IPS-18c (cell line): Measurements from ENCODE around the gene KCNIP4.

Experiments used
- H3K4me3 ChIP-seq: 2 replicates; pipeline ENCODE4 v1.7.0; 2013; ENCODE audit warnings: low read depth, mild to moderate bottlenecking, low read length, moderate library complexity; ENCODE audit not compliant: insufficient read depth
- H3K9me3 ChIP-seq: one replicate; pipeline ENCODE4 v1.6.1; 2013; ENCODE audit warnings: mild to moderate bottlenecking, low read length, moderate library complexity; ENCODE audit not compliant: control insufficient read depth, insufficient read depth

Gene KCNIP4

GRCh38 chr4:21522296-21522695 lies 426.3 kb downstream of the KCNIP4 start:
- no peaks in the 10 kb centered on the region for H3K9me3 ChIP-seq
- H3K4me3 ChIP-seq = no peak overlapping the region

DNA sequence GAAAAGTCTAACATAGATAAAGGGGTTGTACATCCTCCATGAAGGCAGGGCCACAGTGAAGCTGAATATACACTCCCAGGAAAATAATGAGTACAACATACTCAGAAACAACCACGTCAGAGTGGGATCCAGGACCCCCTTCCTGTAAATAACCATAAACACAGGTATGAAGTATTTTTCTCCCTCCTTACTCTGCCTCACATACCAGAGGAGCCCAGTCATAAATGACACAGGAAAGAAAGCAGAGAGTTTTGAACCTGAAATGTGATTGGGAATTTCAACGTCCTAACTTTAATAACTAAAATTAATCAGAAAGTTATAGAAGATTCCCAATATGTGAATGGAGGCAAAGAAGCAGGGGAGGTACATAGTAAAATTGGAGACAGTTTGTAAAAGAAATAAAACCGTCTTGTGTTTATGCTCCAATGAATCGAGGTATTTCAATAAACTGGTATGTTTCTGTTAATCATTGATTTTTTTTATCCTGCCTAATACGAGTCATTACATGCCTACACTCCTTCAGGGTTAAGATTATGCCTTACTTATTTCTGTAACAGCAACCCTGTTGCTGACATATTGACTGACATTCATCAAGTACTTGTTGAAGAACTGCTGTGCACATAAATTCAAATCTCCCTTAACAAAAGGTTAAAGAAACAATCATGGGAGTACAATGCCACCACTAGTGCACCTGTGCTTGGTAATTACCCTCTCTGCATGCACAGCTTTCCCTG lies 431.3 kb downstream of the KCNIP4 start:
- H3K4me3 ChIP-seq = no peak overlapping the region
- no peaks in the 10 kb centered on the region for H3K9me3 ChIP-seq

- Histone ChIP-seq H3K9me3 (no peaks in the 10 kb centered on the region), H3K4me3 (no peak overlapping the region)
These were observed 434.4 kb downstream of the KCNIP4 start for GRCh38 chr4:21514022-21514694.

- Histone ChIP-seq H3K9me3 (no peaks in the 10 kb centered on the region), H3K4me3 (no peak overlapping the region)
These were observed 436.2 kb downstream of the KCNIP4 start for GRCh38 chr4:21512353-21512752.

GRCh38 chr4:21507439-21507838 lies 441.1 kb downstream of the KCNIP4 start:
- H3K4me3 ChIP-seq = no peak overlapping the region
- H3K9me3 ChIP-seq = no peaks in the 10 kb centered on the region

DNA sequence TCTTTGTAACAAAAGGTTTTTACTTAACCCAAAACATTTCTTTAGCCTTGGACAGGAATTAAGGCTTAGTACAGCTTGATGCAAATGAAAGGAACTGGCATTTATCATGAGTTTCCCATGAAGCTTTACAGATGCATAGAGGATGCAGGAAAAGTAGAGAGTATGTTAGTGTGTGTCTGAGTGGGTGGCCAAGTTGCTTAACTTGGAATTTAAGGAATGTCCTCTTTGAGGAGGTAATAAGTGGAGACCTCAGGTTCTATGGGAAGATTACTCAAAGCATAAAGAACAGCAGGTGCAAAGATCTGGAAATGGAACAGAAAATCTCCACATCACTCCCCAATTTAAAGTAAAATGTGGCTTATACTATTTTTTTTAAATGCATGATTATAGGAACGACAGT lies 457.9 kb downstream of the KCNIP4 start:
- H3K4me3 ChIP-seq = no peak overlapping the region
- H3K9me3 ChIP-seq = no peaks in the 10 kb centered on the region

DNA sequence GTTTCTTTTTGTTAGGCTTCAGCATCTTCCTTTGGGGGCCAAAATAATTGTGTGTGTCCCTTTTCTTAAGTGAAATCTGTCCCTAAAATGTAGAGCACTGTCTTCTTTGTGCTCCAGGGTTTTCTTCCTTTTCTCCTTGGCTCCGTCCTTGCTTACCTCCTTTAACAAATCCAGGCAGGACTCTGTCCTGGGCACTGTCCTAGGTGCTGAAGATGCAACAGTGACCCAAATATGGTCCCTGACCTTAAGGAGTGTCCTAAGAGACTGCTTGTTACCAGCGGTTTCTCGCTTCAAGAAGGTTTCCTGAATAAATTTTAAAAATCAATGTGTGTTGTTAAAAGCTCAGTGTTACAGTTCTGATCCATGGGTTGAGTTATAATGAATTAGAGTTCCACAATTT lies 471.8 kb downstream of the KCNIP4 start:
- H3K4me3 ChIP-seq = no peak overlapping the region

GRCh38 chr4:21474195-21474594 lies 474.4 kb downstream of the KCNIP4 start:
- H3K4me3 ChIP-seq = no peak overlapping the region
- no peaks in the 10 kb centered on the region for H3K9me3 ChIP-seq

More for the DNA sequence above, 471.8 kb downstream of the KCNIP4 start:
- no peaks in the 10 kb centered on the region for H3K9me3 ChIP-seq

DNA sequence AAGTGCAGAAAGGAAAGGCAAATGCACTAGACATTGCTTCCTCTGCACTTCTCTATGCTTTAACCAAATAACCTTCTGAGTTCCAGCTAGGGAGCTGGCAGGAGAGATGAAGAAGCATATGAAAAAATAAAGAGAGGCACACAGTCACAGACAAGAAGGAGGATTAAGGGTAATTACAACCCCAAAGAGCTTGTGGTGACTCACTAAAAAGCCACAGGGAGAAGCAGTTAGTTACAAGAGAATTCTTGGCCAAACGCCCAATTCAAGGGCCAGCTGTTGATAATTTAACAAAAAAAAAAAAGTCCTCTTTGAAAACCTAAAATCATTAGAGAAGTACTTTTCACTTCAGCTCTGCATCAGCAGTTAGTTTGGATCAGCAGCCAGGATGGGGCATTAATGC lies 478.0 kb downstream of the KCNIP4 start:
- no peaks in the 10 kb centered on the region for H3K9me3 ChIP-seq
- H3K4me3 ChIP-seq = no peak overlapping the region

GRCh38 chr4:21469438-21470300 lies 478.9 kb downstream of the KCNIP4 start:
- H3K4me3 ChIP-seq = no peak overlapping the region
- H3K9me3 ChIP-seq = no peaks in the 10 kb centered on the region

GRCh38 chr4:21467551-21467950 lies 481.0 kb downstream of the KCNIP4 start:
- H3K9me3 ChIP-seq = no peaks in the 10 kb centered on the region
- H3K4me3 ChIP-seq = no peak overlapping the region

DNA sequence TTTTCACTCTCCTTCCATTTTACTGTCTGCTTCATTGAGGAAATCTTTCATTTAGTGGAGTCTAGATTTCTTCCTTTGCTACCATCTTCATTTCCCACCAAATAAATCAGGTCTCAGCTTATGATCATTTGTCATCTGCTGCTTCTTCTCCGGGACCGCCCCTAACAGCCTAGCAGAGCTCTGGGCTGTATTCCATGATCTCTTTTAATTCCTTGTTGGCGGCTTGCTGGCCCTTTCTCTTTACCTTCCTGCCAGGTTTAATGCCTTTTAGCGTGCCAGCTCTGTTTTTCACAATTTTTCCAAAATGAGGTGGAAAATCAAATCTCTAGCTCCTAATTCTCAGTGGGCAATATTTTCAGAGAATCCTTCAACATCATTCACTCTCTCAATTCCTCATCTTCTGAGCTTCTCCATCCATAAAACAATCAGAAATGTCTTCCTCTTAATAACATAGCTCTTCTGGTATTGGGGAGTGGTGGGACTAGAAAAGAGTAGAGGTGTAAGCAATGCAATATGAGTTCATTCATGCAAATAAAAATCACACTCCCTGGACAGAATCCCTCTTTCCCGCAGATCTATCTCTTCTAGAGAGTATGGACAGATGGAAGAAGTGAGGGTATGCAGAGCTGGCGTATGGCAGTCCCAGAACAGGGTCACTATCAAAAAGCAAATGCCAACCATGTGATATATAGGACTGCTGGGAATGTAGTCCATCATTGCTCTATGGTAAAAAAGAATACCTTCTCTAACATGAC lies 491.3 kb downstream of the KCNIP4 start:
- no peak overlapping the region for H3K4me3 ChIP-seq
- no peaks in the 10 kb centered on the region for H3K9me3 ChIP-seq

GRCh38 chr4:21454831-21455230 lies 493.7 kb downstream of the KCNIP4 start:
- Histone ChIP-seq H3K9me3 (no peaks in the 10 kb centered on the region), H3K4me3 (no peak overlapping the region)

DNA sequence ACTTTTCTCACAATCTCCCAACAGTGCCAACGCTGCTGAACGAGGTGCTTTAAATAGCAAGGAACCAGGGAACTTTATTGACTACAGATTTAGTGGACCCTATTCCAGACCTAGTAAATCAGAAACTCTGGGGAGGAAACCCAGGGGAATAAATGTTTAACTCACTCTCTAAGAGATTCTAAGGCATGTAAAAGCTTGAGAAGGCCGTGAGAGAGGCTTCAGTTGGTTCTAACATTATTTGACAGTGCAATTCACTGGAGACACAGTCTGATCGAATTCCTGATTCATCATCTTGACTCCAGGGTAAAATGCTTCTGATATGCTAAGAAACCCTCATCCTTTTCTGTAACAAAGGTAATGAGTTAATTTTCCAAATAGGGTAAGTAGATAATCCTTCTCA lies 494.4 kb downstream of the KCNIP4 start:
- Histone ChIP-seq H3K4me3 (no peak overlapping the region), H3K9me3 (no peaks in the 10 kb centered on the region)

DNA sequence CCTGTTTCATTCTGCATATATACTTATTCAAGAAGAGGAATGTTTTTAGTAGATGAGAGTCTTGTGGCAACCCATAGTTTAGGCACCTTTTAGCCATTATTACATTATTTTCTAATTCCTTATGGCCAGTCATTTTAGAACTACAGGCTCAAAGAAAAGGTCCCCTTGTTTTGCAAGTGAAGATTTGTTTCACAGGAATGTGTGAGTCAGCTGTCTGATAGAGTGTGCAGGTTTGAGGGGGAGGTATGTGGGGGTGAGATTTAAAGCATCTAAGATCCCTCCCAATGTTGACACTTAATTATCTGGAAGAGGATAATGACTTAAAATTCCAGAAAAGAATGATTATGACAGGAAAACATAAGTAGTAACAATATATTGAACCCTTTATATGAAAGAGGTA lies 495.6 kb downstream of the KCNIP4 start:
- H3K9me3 ChIP-seq = no peaks in the 10 kb centered on the region
- H3K4me3 ChIP-seq = no peak overlapping the region

DNA sequence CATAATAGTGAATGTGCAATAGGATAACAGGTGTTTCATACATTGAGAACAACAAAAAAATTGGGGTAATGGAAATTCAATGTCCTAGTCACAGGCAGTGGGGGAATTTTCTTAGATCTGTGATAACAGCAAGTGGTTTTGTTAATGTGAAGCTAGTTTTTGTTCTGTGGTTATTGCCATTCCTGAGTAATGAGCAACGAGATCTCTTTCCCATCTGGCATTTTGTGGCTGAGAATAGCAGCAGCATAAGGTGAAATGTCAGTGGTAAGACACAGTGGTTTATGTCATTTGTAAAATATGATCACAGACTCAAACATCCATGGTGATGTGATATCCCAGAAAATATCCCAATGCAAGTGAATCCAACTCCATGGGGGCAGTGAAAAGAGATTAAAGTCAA lies 497.5 kb downstream of the KCNIP4 start:
- no peak overlapping the region for H3K4me3 ChIP-seq
- no peaks in the 10 kb centered on the region for H3K9me3 ChIP-seq

- H3K9me3 ChIP-seq = no peaks in the 10 kb centered on the region
- H3K4me3 ChIP-seq = no peak overlapping the region
These were observed 498.2 kb downstream of the KCNIP4 start for GRCh38 chr4:21450331-21450730.
